Panc1 (cell line): Measurements from ENCODE around the gene PHF14.
"Not testable (repeated sequence)": the region's sequence is repeated elsewhere in the genome, so short reads cannot be mapped to it uniquely, and the experiment has no call there.

Experiments used
- CTCF ChIP-seq: fragments of 450-650 bp; IDR thresholded peaks from 2 replicates; pipeline ENCODE4 v1.5.1; 2017; ENCODE audit warnings: mild to moderate bottlenecking
- SIN3A ChIP-seq: IDR thresholded peaks from 2 replicates; pipeline ENCODE4 v1.6.1; 2012; ENCODE audit warnings: low read depth, mild to moderate bottlenecking, low read length, moderate library complexity, borderline replicate concordance; ENCODE audit not compliant: insufficient read depth

DNA sequence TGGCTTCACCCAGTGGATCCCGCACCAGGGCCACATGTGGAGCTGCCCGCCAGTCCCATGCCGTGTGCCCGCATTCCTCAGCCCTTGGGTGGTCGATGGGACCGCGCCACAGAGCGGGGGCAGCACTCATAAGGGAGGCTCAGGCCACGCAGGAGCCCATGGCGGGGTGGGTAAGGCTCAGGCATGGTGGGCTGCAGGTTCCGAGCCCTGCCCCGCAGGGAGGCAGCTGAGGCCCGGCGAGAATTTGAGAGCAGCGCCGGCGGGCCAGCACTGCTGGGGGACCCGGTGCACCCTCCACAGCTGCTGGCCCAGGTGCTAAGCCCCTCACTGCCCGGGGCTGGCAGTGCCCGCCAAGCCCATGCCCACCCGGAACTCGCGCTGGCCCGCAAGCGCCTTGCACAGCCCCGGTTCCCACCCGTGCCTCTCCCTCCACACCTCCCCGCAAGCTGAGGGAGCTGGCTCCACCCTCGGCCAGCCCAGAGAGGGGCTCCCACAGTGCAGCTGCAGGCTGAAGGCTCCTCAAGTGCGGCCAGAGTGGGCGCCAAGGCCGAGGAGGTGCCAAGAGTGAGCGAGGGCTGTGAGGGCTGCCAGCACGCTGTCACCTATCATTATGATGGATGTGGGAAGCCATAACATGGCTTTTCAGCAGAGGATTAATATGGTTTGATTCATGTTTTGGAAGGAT lies 22.0 kb downstream of the PHF14 start:
- TF ChIP-seq CTCF, SIN3A: not testable (repeated sequence)
